PFSK-1 (cell line): ENCODE results near the gene CPD.

ENCODE experiments used
- FOXP2 ChIP-seq: optimal IDR thresholded peaks from 2 replicates; pipeline ENCODE3; 2011; ENCODE audit warnings: borderline replicate concordance, control low read depth, inconsistent platforms; ENCODE audit not compliant: insufficient read depth; ENCODE audit errors: extremely low read length, extremely low read depth
- POLR2AphosphoS5 ChIP-seq: IDR thresholded peaks from 2 replicates; pipeline ENCODE4 v1.6.1; 2012; ENCODE audit warnings: low read depth, mild to moderate bottlenecking, control low read depth, low read length, moderate library complexity
- SIN3A ChIP-seq: IDR thresholded peaks from 2 replicates; pipeline ENCODE4 v1.6.1; 2012; ENCODE audit warnings: mild to moderate bottlenecking, low read length, moderate library complexity, borderline replicate concordance; ENCODE audit not compliant: insufficient read depth
- TAF1 ChIP-seq: IDR thresholded peaks from 2 replicates; pipeline ENCODE4 v1.6.1; 2012; ENCODE audit warnings: low read length, control low read depth, borderline replicate concordance; ENCODE audit not compliant: insufficient read depth
- TF ChIP-seq, protein P1 (sequence below), 2 experiments: IDR thresholded peaks; 2 replicates each; pipeline versions ENCODE4 v1.6.1 to v1.8.0; 2011 to 2012; ENCODE audit warnings: low read depth in 2 of 2, low read length in 2 of 2, control low read depth in 1 of 2, inconsistent platforms in 1 of 2, mild to moderate bottlenecking in 1 of 2, moderate library complexity in 1 of 2; ENCODE audit not compliant: insufficient read depth in 1 of 2

The CPD gene

DNA sequence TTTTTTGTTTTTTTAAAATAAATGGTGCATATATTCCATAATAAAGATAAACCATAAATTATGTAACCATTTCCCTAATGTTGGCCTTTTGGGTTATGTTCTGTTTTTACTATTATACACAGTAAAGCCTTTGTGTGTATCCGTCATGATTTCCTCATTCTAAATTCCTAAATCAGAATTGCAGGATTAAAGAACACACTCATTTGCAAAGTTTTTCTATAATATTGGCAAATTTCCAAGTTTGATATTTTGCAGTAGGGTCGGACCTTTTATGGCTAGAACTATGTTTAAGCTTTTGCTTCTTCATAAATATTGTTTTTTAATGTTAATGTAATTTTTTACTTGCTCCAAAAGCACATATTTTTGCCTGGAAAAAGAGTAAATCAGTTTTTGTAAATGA, 115.1 kb downstream of the CPD start:
- TF ChIP-seq SIN3A, result no peak

DNA sequence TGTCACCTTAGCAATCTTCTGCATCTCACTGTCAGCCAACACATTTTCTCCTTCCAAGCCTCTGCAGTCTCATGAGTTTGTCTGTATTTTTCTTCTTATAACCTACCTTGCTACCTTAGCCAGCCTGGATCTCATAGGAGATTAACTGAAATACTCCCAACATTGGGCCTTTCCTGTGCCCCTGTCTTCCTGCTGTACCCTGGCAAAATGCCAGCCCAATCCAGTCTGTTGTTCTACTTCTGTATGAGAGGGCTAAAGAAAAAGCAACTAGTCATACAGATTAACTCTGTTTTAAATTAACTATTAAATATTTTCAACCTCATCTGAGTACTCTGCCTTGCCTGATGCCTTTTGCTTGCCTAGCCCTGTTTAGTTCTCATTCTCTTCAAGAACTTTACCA, 116.9 kb downstream of the CPD start:
- no peak for TF ChIP-seq POLR2AphosphoS5

DNA sequence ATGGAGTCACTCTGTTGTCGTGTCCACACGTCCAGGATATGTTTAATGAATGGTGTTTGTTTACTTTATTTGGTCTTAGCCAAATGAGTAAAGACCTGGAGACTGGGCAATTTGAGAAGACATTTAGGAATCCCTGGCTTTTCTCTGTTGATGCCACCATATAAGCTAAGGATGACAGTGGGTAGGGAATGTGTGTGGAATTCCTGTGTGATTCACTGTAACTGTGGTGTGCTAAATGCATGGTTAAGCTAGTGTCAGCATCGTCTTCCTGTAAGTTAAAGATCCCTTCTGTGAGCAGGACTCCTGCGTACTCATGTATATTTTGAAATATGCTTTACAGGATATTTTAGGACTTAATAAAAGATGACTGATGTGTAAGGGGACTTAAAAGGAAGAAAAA, 124.8 kb downstream of the CPD start:
- no peak for TF ChIP-seq TAF1
- TF ChIP-seq SIN3A, result no peak
- TF ChIP-seq FOXP2, result no peak
- no peak for TF ChIP-seq POLR2AphosphoS5
- TF ChIP-seq, protein P1, sequence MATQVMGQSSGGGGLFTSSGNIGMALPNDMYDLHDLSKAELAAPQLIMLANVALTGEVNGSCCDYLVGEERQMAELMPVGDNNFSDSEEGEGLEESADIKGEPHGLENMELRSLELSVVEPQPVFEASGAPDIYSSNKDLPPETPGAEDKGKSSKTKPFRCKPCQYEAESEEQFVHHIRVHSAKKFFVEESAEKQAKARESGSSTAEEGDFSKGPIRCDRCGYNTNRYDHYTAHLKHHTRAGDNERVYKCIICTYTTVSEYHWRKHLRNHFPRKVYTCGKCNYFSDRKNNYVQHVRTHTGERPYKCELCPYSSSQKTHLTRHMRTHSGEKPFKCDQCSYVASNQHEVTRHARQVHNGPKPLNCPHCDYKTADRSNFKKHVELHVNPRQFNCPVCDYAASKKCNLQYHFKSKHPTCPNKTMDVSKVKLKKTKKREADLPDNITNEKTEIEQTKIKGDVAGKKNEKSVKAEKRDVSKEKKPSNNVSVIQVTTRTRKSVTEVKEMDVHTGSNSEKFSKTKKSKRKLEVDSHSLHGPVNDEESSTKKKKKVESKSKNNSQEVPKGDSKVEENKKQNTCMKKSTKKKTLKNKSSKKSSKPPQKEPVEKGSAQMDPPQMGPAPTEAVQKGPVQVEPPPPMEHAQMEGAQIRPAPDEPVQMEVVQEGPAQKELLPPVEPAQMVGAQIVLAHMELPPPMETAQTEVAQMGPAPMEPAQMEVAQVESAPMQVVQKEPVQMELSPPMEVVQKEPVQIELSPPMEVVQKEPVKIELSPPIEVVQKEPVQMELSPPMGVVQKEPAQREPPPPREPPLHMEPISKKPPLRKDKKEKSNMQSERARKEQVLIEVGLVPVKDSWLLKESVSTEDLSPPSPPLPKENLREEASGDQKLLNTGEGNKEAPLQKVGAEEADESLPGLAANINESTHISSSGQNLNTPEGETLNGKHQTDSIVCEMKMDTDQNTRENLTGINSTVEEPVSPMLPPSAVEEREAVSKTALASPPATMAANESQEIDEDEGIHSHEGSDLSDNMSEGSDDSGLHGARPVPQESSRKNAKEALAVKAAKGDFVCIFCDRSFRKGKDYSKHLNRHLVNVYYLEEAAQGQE (IDR thresholded peaks at IDR 0.05; ENCODE audit: insufficient read depth in 1 of 2, low read depth in 2 of 2, low read length in 2 of 2), result no peak

DNA sequence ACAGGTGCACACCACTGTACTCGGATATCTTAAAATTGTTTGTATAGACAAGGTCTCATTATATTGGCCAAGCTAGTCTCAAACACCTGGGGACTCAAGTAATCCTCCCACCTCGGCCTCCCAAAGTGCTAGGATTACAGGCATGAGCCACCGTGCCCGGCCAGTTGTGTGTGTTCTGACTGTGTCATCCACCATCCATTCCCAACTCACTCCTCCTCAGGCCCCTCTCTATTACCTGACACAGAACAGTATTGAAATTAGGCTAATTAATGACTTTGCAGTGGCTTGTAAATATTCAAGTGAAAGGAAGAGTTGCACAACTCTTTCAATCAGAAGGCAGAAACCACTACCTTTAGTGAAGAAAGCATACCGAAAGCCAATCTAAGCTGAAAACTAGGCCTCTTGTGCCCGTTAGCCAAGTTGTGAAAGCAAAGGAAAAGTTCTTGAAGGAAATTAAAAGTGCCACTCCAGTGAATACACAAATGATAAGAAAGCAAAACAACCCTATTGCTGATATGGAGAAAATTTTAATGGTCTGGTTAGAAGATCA, 127.2 kb downstream of the CPD start:
- TF ChIP-seq POLR2AphosphoS5, result no peak
- TF ChIP-seq, protein P1 (IDR thresholded peaks at IDR 0.05; ENCODE audit: insufficient read depth in 1 of 2, low read depth in 2 of 2, low read length in 2 of 2), result no peak
- no peak for TF ChIP-seq FOXP2
- no peak for TF ChIP-seq SIN3A
- TF ChIP-seq TAF1, result no peak

DNA sequence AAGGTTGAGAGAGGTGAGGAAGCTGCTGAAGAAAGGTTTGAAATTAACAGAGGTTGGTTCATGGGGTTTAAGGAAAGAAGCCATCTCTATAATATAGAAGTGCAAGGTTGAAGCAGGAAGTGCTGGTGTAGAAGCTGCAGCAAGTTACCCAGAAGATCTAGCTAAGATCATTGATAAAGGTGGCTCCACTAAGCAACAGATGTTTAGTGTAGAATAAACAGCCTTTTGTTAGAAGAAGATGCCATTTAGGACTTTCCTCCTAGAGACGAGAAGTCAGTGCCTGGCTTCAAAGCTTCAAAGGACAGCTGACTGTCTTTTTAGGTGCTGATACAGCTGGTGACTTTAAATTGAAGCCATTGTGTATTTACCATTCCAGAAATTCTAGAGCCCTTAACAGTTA, 127.8 kb downstream of the CPD start:
- TF ChIP-seq SIN3A (no peak), POLR2AphosphoS5 (no peak), FOXP2 (no peak), TAF1 (no peak)
- TF ChIP-seq, protein P1 (IDR thresholded peaks at IDR 0.05; ENCODE audit: insufficient read depth in 1 of 2, low read depth in 2 of 2, low read length in 2 of 2), result no peak

DNA sequence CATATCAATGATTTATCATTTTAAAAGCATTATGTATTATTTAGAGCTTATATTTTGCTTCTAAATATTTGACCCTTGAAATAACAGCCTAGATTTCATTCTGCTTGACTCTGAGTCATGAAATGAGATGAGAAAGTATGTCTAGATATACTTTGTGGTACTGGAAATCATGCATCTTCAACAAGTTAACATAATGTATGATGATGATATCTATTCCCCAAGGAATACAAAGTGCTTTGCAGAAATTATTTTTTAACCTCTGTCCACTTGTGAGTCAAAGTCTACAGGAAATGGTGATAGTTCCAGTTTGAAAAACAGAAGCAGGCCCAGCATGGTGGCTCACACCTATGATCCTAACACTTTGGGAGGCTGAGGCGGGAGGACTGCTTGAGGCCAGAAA, 134.6 kb downstream of the CPD start:
- TF ChIP-seq FOXP2 (no peak), SIN3A (no peak)

DNA sequence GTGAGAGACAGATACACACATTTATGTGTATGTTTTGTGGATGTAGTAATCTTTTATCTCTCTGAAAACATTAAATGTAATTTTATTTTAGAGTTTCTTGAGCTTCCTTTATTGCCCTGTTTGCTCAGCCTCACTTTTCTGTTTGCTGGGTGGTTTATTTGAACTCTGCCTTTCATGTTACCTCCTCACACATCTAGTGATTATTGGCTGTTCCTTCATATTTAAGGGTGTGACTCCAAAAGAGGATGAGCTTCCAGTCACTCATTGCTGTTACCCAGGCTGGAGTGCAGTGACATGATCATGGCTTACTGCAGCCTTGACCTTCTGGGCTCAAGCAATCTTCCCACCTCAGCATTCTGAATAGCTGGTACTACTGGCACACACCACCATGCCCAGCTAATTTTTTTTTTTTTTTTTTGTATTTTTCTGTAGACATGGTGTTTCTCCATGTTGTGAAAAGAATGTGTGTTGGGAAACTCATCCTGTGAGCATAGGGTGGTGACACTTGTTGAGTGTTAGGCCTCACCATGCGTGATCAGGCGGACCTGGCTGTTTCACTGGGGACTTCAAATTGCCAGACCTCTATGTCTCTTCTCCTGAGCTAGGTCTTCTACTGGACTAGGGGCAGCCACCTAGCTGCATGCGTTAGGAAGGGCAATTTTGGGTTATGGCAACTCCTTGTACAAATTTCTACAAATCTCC, 136.3 kb downstream of the CPD start:
- TF ChIP-seq FOXP2 (no peak), SIN3A (no peak), TAF1 (no peak), POLR2AphosphoS5 (no peak)
- TF ChIP-seq, protein P1 (IDR thresholded peaks at IDR 0.05; ENCODE audit: insufficient read depth in 1 of 2, low read depth in 2 of 2, low read length in 2 of 2), result no peak
